Measurements from ENCODE around the gene ANKS1A.
"Not testable (repeated sequence)": the region's sequence is repeated elsewhere in the genome, so short reads cannot be mapped to it uniquely, and the experiment has no call there.

The ANKS1A gene

DNA sequence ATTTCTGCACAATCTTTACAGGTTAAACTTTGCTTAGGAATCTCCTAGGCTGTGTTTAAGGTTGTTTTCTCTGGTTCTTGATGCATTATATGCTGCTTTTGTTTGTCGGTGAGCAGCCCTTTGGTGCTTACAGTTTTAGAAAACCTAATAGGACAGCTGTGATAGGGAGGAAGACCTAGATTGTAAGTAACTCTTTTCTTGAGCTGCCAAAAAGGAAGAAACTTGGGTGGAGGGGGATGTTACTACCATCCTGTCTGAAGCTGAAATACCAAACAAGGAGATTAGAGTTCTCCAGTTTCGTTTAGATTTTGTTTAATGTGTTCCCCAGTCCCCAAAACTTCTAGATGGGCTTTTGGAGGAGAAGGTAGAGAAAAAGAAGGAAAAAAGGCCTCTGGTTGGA, 72.0 kb downstream of the ANKS1A start:
- DNase-seq: no peak

DNA sequence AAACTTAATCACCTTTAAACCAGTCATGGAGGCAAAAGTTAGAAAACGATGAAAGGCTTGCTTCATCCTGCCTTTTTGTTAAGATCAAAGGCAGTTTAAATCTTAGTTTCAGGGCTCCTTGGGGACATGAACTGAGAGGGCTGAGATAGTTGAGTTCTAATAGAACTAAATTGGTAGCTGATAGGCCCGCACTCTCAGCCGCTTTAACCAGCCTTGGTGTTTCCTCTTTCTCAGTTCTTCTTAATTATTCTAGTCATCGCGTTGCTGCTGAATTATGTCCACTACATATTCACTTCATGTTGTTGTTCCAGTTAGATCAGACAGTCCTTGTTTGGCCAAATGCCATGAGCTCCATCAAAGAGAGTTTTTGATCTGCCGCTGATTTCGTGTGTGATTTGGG, 72.5 kb downstream of the ANKS1A start:
- no peak for DNase-seq

DNA sequence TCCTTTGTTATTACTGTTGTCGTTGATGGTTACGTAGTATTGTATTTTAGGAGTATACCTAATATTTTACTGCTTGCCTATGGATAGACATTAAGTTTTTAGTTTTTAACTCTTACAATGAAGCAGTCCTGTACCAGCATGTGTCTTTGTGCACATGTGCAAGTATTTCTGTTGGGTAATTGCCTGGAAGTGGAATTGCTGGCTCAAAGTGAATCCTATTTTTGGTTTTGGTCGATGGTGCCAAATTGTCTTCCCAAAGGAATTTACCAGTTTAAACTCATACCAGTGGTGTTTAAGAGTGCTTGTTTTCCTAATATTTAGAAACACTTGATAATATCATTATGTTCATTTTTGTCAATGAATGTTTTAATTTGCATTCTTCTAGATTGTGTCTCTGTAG, 75.5 kb downstream of the ANKS1A start:
- DNase-seq: no peak

DNA sequence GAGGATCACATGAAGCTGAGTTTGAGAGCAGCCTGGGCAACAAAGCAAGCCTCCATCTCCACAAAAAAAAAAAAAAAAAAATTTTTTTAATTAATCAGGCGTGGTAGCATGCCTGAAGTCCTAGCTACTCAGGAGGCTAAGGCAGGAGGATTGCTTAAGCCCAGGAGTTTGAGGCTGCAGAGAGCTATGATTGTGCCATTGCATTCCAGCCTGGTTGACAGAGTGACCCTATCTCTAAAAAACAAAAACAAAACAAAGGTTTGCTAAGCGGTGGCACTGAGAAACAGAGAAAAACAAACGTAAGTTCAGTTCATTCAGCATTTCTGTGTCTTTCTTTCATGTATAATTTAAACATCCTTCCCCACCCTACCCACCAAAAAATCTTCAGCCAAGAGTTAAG, 78.4 kb downstream of the ANKS1A start:
- no peak for DNase-seq

DNA sequence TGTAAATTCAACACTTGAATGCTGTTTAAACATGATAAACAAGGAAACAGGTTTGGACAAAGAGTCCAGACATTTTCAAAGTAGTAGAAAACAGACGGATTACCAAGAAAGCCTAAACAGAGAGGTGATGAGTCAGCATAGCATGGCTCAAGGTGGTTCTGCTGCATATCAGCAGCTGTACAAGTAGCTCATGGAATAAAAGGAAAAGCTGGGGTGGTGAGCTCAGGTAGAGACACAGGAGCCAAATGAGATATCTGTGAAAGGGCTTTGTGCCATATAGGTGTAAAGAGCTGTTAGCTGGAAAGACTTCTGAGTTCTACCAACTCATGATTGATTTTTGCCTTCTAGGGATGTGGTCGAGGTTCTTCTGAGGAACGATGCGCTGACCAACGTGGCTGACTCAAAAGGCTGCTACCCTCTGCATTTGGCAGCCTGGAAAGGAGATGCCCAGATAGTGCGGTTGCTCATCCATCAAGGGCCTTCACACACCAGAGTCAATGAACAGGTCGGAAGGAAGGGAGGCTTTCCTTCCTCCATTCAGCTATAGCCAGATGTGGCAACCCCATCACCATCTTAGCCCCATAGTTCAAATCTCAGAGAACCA, 80.7 kb downstream of the ANKS1A start:
- no peak for DNase-seq

DNA sequence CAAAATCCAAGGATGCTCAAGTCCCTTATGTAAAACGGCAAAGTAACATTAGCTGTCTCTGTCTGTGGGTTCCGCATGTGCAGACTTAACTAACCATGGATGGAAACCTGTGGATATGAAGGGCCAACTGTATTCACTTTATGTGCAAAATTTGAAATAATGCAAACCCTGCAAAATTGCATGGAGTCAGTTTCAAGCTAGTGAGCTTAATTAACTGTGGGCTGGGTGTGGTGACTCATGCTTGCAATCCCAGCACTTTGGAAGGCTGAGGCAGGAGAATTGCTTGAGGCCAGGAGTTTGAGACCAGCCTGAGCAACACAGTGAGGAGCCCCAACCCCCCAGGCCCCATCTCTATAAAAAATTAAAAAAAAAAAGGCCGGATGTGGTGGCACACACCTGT, 81.4 kb downstream of the ANKS1A start:
- DNase-seq: no peak

DNA sequence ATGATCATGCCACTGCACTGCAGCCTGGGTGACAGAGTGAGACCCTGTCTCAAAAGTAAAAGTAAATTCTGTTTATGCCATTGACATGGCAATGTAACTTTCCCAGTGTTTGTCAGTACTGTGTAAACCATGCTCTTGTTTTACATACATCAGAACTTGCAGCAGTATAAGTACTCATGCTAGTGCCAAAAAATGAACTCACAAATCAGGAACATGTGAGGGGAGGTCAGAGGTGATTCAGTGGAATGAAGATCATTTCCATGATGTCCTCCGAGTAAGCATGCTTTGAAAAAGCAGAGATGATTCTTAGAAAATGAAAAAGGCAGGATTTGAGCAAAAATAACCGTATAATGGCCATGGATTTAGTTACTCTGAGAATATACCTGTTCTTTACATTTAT, 81.9 kb downstream of the ANKS1A start:
- no peak for DNase-seq

DNA sequence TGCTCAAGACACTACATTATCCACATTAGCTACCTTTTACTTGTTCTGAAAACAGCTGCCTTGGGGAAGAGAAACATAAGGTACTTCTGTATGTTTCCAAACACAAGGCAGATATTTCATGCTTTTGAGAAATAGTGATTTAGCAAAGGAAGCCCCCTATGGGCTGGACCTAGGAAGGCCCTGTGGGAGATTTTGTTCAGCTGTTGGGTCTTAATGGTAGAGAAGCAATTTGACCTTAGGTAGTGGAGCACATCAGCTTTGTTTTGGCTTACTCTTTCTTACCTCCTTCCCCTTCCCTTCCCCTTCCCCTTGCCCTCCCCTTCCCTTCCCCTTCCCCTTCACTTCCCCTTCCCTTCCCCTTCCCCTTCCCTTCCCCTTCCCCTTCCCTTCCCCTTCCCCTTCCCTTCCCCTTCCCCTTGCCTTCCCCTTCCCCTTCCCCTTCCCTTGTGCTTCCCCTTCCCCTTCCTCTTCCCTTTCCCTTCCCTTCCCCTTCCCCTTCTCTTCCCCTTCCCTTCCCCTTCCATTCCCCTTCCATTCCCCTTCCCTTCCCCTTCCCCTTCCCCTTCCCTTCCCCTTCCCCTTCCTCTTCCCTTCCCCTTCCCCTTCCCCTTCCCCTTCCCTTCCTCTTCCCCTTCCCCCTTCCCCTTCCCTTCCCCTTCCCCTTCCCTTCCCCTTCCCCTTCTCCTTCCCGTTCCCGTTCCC, 84.6 kb downstream of the ANKS1A start:
- DNase-seq: no peak

DNA sequence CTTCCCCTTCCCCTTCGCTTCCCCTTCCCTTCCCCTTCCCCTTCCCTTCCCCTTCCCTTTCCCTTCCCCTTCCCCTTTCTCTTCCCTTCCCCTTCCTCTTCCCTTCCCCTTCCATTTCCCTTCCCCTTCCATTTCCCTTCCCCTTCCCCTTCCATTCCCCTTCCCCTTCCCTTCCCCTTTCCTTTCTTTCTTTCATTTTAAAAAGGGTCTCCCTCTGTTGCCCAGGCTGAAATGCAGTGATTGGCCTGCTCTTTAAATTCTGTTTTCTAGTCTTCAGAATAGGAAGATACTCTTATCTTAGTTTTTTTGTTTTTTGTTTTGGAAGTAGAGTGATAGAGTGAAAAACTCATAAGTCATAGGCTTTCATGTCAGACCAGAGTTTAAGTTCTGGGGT, 85.2 kb downstream of the ANKS1A start:
- DNase-seq: no peak

DNA sequence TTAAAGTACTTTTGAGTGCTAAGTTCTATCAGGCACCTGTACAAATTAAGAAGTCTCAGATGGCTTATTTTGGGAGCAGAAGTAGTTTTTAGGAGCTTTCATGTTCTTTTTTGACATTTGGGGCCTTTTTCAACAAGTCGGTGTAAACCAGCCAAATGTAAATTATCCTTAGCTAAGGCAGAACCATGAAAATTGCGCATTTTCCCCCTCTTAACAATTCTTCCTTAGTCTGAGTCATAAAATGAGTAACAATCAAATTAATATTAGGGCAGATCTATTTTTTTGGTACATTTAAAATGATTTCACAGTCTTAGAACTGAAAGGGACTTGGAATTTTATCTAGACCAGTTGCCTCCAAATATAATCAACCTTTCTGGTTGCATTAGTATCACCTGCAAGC, 87.2 kb downstream of the ANKS1A start:
- DNase-seq: no peak

DNA sequence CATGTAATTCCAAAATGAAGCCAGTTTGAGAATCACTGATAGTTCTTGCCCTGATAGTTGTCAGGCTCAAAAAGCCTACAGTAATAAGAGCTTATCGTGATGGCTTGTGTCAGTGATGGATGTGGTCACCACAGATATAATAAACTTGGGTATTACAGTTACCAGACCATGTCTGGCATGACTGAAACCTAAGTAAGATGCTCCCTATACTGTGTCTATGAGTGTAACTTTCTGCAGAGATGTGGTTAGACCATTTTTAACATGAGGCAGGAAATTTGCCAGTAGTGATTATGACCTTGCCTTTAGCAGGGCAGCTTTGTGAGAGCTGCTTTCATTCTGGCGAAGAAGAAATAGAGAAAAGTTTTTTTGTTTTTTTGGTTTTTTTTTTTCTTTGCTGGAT, 90.2 kb downstream of the ANKS1A start:
- DNase-seq: no peak

DNA sequence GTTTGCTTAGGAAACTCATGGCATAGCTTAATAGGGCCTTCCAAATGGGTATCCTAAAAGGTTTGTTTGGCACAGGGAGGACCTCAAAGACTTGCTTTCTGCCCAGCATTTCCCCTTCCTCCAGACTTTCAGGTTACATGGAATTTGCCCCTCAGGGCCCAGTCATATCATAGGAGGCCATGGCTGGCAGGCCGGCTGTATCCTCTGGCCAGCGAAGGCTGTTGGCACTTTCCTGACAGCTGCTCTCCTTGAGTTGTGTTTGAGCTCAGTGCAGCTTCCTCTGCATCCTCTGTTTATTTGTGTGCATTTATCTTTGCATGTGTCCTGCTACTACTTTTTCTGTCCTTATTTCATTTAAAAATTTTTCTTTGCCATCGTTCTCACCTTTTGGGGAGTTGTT, 90.9 kb downstream of the ANKS1A start:
- DNase-seq: no peak

DNA sequence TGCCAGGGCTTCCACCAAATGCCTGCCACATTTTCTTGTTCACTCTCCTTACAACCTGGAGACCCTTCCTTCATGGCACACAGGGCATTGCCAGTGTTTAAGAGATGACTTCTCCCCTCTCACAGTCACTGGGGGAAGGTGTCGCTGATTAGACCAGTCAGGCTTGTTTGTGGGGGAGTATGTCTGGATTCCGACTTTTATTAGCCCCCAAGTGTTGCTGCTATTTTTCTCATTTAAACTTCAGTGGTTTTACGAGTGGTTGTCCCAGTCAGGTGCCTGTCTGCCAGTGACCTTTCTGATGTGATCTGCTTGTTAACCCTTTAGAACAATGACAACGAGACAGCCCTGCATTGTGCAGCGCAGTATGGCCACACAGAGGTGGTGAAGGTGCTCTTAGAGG, 92.3 kb downstream of the ANKS1A start:
- no peak for DNase-seq

DNA sequence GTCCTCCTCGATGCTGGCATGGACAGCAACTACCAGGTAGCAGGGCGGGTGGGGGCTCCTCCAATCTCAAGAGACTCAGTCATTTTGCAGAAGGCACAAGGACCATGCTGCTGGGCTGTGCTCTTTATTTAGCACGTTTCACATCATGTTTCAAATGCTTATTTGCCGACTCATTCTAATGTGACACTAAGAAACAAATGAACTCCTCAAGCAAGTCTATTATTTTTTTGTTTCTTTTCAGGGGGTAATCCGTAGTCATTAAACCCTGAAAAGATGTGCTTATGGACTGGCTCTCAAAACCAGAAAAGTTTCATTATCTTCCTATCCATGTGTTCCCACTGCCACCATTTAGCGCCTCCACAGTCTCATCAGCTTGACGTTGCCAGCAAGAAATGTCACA, 92.9 kb downstream of the ANKS1A start:
- no peak for DNase-seq

DNA sequence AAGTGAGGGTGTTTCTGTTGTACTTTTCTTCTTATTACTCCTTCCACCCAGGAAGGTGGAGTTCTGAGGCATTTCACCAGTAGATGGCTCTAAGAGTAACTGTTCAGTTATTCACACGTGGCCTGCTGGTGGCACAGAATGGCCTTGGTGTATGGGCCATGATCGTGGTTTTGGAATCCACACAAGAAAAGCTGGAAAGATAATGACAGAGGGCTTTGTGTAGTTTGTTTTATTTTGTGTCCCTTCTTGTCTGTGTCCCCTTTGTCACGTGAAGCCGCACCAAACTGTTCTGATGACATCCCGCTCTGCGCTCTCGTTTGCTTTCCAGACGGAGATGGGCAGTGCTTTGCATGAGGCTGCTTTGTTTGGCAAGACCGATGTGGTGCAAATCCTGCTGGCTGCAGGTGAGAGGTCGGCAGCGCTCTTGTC, 93.4 kb downstream of the ANKS1A start:
- DNase-seq: no peak

DNA sequence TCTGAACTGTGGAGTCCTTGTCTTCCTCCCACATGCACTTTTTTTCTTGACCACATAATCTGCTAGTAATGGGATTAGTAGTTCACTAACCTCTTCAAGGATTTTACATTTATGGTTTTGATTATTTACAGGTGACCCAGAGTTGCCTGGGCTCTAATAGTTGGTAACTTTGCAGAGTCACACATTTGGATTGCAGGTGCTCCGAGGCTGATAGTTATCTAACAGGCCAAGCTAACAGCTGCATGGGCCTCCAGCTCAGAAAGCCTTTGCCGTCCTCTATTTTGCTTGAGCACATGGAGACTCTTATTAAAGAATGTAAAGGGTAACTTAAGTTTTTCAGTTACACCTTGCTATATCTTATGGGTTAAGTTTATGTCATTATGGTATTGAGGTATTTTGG, 95.4 kb downstream of the ANKS1A start:
- DNase-seq: no peak

DNA sequence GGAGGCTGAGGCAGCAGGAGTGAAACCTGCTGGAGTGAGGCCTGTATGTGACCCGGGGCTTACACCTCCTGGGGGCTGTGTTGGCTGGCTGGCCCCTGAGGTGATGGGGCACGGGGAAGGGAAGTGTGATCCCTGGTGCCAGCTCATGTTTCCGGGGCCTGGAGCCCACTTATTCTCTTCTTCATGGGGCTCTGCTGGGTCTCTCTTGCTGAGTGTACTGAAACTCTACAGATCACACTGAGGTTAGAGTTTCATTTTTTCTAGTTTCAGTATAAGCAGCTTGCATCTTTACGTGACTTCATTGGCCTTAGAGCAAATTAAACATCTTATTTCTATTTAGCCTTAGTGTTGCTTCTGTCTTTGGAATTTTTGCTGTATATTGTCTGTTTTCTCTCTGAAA, 96.2 kb downstream of the ANKS1A start:
- no peak for DNase-seq

DNA sequence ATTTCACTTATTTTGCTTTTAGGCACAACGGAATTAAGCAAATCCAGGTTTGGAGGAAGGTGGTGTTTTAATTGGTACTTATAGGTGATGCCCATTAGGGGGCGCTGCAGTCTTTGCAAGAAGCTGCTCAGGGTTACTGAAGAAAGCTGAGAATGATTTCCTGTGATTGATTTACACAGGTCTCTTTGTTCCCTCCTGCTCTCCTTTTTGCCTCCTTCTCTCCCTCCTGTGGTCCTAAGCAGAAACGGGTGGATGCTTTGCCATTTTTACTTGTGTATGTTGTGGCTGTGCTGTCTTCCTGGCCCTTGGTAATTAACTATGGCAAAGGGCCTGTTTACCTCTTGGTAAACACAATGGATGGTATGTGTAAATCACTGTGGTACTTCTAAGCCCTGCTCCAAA, 97.8 kb downstream of the ANKS1A start:
- peak; percentile 55 for DNase-seq

DNA sequence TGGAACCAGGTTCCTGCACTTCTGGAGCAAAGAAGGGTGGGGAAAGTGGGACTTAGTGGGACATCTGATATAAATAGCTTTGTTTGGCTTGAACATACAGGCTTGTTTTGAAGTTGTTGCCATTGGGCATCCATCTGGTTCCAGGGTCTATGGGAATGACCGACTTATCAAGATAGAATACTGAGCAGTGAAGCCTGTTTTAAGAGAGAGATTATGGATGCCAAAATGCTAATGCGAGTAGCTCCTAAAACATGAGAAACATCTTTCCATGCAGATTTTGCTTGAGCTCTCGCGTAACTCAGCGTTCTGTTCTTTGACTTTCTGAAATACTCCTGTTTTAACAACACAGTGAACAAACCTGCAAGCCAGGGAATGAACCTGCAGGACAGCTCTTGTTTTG, 98.5 kb downstream of the ANKS1A start:
- DNase-seq: no peak

DNA sequence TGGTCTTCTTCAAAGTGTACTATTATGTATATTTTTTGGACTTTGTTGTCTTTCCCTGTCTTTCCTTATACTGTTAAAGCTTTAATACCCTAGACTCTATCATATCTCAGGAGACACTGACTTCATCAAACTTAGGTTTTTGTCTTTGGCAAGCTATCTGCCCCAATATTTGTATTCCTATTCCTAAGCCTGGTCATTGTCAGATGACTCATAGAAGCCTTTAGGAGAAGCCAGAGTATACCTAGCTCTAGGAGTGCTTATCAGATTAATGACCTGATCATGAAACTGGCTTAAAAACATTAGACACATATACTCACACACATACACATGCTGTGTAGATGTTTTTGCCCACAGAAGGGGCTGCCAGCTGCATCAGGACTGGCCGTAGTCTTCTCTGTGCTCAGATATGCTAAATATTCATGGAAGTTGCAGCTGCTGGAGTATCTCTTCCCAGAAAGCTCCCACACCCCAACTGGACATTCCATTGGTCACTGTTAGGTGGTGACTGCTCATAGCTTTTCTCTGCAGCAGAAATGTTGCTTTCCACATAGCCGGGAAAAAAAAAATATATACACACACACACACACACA, 102.0 kb downstream of the ANKS1A start:
- no peak for DNase-seq

DNA sequence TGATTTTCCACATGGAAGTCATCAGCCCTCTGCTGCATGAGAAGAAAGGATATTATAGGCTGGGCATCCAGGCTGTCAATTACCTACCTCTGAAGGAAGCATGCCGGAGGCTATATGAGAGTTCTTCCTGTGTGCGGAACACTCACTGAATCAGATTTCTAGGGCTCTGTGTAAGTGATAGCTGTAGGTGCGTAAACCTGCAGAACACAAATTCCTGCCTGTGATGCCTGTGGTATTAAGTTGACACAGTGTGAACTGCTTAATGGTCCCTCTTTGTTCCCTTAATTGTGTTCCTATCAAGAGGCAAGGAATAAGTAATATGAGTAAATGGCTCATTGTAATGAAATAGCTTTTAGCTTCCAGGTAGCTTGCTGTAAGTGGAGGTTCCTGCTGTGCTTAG, 103.3 kb downstream of the ANKS1A start:
- no peak for DNase-seq

DNA sequence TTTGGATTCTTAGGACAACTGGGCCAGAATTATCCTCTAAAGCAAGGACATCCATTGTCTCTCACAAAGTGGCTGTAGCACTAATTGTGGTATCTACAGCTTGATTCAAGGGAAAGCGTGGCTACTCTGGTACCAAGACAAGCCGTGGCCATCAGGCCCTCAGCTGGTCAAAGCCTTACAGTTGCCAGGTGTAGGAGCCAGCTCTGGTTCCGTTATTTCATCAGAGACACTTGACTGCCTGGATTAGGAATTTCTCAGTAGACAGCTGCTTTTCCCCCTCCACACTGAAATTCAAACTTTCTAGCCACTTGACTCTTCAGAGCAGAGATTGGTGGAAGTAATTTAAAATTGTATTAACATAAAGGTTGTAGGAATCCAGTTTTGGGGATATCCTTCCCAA, 104.2 kb downstream of the ANKS1A start:
- DNase-seq: no peak

DNA sequence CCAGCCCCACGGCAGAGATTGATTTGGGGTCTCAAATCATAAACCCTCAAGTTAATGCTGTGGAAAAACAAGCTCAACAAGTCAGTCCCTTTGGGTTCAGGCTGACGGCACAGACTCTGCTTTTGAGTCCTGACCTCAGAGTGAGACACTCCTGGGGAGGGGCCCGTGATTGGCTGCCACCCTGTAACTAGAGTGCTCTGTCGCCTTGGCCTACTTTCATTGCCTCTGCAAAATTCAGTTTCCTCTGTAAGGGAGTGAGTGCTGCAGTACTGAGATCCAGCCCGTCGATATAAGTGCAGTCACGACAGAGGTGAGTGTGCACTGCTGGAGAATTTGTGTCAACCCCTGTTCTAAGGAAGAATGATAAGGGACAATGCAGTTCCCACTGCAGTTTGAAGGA, 105.6 kb downstream of the ANKS1A start:
- DNase-seq: no peak

DNA sequence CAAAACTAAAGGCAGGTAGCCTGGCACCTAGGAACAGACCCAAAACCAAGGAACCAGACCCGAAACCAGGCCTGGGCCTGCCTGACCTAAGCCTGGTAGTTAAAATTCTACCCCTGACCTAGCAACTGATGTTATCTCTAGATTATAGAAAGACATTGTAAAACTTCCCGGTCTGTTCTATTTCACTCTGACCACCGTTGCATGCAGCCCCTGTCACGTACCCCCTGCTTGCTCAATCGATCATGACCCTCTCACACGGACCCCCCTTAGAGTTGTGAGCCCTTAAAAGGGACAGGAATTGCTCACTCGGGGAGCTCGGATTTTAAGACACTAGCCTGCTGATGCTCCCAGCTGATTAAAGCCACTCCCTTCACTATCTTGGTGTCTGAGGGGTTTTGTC, 109.4 kb downstream of the ANKS1A start:
- not testable (repeated sequence) for DNase-seq

DNA sequence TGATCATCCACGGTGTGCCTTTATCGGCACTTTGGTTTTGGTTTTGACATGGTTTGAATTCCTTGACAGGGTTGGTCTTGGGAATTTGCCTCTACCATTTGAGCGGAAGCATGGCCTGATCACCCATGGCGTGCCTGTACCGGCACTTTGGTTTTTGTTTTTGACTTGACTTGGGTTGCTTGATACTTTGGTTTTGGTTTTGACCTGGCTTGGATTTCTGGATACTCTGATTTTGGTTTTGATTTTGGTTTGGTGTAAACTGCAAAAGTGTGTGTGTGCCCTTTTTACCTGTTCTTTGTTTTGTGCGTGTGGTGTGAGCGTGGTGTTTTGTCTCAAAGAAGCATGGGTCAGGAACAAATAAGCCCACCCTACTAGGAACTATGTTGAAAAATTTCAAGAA, 110.1 kb downstream of the ANKS1A start:
- DNase-seq: not testable (repeated sequence)
